PFSK-1 (cell line): ENCODE measurements around the gene ADGRL4.

Experiments
- FOXP2 ChIP-seq: optimal IDR thresholded peaks from 2 replicates; pipeline ENCODE3; 2011; ENCODE audit warnings: borderline replicate concordance, control low read depth, inconsistent platforms; ENCODE audit not compliant: insufficient read depth; ENCODE audit errors: extremely low read length, extremely low read depth
- POLR2AphosphoS5 ChIP-seq: IDR thresholded peaks from 2 replicates; pipeline ENCODE4 v1.6.1; 2012; ENCODE audit warnings: low read depth, mild to moderate bottlenecking, control low read depth, low read length, moderate library complexity
- REST ChIP-seq, 2 experiments: IDR thresholded peaks; 2 replicates each; pipeline versions ENCODE4 v1.6.1 to v1.8.0; 2011 to 2012; ENCODE audit warnings: low read depth in 2 of 2, low read length in 2 of 2, control low read depth in 1 of 2, inconsistent platforms in 1 of 2, mild to moderate bottlenecking in 1 of 2, moderate library complexity in 1 of 2; ENCODE audit not compliant: insufficient read depth in 1 of 2
- SIN3A ChIP-seq: IDR thresholded peaks from 2 replicates; pipeline ENCODE4 v1.6.1; 2012; ENCODE audit warnings: mild to moderate bottlenecking, low read length, moderate library complexity, borderline replicate concordance; ENCODE audit not compliant: insufficient read depth
- TAF1 ChIP-seq: IDR thresholded peaks from 2 replicates; pipeline ENCODE4 v1.6.1; 2012; ENCODE audit warnings: low read length, control low read depth, borderline replicate concordance; ENCODE audit not compliant: insufficient read depth

ADGRL4 gene

GRCh38 chr1:78902641-78903040 lies 103.9 kb downstream of the ADGRL4 start:
- no peak for TF ChIP-seq FOXP2
- TF ChIP-seq TAF1 = no peak
- TF ChIP-seq REST (IDR thresholded peaks at IDR 0.05; ENCODE audit: insufficient read depth in 1 of 2, low read depth in 2 of 2, low read length in 2 of 2) = no peak
- no peak for TF ChIP-seq SIN3A
- TF ChIP-seq POLR2AphosphoS5 = no peak

- no peak for TF ChIP-seq FOXP2
- no peak for TF ChIP-seq TAF1
- TF ChIP-seq POLR2AphosphoS5 = no peak
- TF ChIP-seq SIN3A = no peak
- TF ChIP-seq REST (IDR thresholded peaks at IDR 0.05; ENCODE audit: insufficient read depth in 1 of 2, low read depth in 2 of 2, low read length in 2 of 2) = no peak
These were observed 111.7 kb downstream of the ADGRL4 start for GRCh38 chr1:78894811-78895210.

- no peak for TF ChIP-seq SIN3A
- no peak for TF ChIP-seq REST (IDR thresholded peaks at IDR 0.05; ENCODE audit: insufficient read depth in 1 of 2, low read depth in 2 of 2, low read length in 2 of 2)
- TF ChIP-seq FOXP2 = no peak
- no peak for TF ChIP-seq TAF1
- TF ChIP-seq POLR2AphosphoS5 = no peak
These were observed 114.2 kb downstream of the ADGRL4 start for GRCh38 chr1:78892260-78892840.

GRCh38 chr1:78887458-78887857 lies 119.1 kb downstream of the ADGRL4 start:
- TF ChIP-seq REST (IDR thresholded peaks at IDR 0.05; ENCODE audit: insufficient read depth in 1 of 2, low read depth in 2 of 2, low read length in 2 of 2) (no peak), FOXP2 (no peak), POLR2AphosphoS5 (no peak), SIN3A (no peak), TAF1 (no peak)
